ENCODE data around the gene SAMD11. TPM values are rescaled to one million over a fixed set of nuclear protein-coding genes. Genes with fewer than 3 reads are reported as not detected.
A peak's percentile ranks its signal among the peaks of the same experiment; 100 is the strongest.

The SAMD11 gene
- total and polyA plus RNA-seq, 5 experiments from 2014 or later = 0.29 TPM; not detected in 4

DNA sequence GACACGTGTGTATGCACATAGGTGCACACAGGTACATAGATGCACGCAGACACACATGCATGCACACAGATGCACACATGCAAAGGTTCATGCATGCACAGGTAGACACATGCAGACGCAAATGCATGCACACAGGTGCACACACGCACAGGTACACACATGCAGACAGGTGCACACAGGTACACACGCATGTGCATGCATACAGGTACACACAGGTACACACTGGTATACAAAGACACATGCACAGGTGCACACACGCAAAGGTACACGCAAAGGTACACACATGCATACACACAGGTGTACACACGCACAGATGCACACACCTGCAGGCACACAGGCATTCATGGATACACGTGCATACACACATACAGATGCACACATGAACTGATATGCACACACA lies 26.5 kb downstream of the SAMD11 start:
- Mint-ChIP-seq H3K4me1 (peaks cover 3 to 10% (median 7%) of the 10 kb centered on the region in 4 donors), H3K4me3 (no peak overlapping the region), H3K27me3 (no peaks in the 10 kb centered on the region), H3K36me3 (peaks cover 4 to 81% (median 26%) of the 10 kb centered on the region in 3 donors), H3K9me3 (no peaks in the 10 kb centered on the region), H3K27ac (no peak overlapping the region)
- ATAC-seq = no peak
- POLR2A ChIA-PET = no interaction called here
- DNase-seq = no peak

GRCh38 chr1:950881-951280 lies 27.2 kb downstream of the SAMD11 start:
- DNase-seq = no peak
- POLR2A ChIA-PET = interaction anchor here (0.6 kb wide), 1 partner anchor 658 kb away, joined by 3 read pairs; no protein-coding TSS in a partner anchor
- Mint-ChIP-seq H3K27me3 (no peaks in the 10 kb centered on the region), H3K27ac (no peak overlapping the region), H3K36me3 (peaks cover 4 to 80% (median 27%) of the 10 kb centered on the region in 3 donors), H3K4me3 (no peak overlapping the region), H3K9me3 (no peaks in the 10 kb centered on the region), H3K4me1 (peaks cover 5 to 8% (median 7%) of the 10 kb centered on the region in 4 donors)
- ATAC-seq = no peak

GRCh38 chr1:951364-951763 lies 27.6 kb downstream of the SAMD11 start:
- Mint-ChIP-seq H3K4me1 (peaks cover 5 to 8% (median 7%) of the 10 kb centered on the region in 4 donors), H3K27ac (peak overlapping the region in 1 of 10 donors; percentile 56), H3K36me3 (peaks cover 4 to 81% (median 27%) of the 10 kb centered on the region in 3 donors), H3K27me3 (no peaks in the 10 kb centered on the region), H3K9me3 (no peaks in the 10 kb centered on the region), H3K4me3 (no peak overlapping the region)
- ATAC-seq (no peak), DNase-seq (no peak)
- POLR2A ChIA-PET = interaction anchor here (0.6 kb wide), 1 partner anchor 657 kb away, joined by 3 read pairs; no protein-coding TSS in a partner anchor

GRCh38 chr1:952201-952600 lies 28.5 kb downstream of the SAMD11 start:
- no peak for DNase-seq
- H3K9me3 Mint-ChIP-seq = no peaks in the 10 kb centered on the region
- H3K27ac Mint-ChIP-seq = no peak overlapping the region
- no peak overlapping the region for H3K4me3 Mint-ChIP-seq
- POLR2A ChIA-PET = interaction anchor here (1.1 kb wide), 1 partner anchor 11 kb away, joined by 3 read pairs; no protein-coding TSS in a partner anchor
- ATAC-seq = no peak
- H3K27me3 Mint-ChIP-seq = no peaks in the 10 kb centered on the region
- H3K4me1 Mint-ChIP-seq = peaks cover 7 to 12% (median 9%) of the 10 kb centered on the region in 4 donors
- peaks cover 4 to 79% (median 23%) of the 10 kb centered on the region in 3 donors for H3K36me3 Mint-ChIP-seq

DNA sequence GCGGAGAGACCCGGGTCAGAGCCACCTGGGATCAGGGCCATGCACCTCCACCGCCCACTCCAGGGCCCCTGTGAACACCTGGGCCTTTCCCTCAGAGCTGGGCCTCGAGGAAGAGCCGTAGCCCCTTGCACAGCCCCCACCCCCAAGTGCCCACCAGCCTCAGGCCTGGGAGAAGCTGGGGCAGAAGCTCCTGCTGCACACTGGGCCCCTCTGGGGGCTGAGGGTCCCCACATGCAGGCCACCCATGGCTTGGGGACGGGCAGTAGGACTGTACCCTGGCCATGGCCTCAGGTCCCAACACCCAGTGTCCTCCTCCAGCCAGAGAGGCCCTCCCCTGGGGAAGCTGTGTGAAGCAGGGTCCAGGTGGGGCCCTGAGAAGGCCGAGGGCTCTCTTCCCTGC lies 28.9 kb downstream of the SAMD11 start:
- DNase-seq = no peak
- no peak overlapping the region for H3K27ac Mint-ChIP-seq
- no peak for ATAC-seq
- POLR2A ChIA-PET = interaction anchor here (1.1 kb wide), 1 partner anchor 11 kb away, joined by 3 read pairs; no protein-coding TSS in a partner anchor
- H3K9me3 Mint-ChIP-seq = no peaks in the 10 kb centered on the region
- no peaks in the 10 kb centered on the region for H3K27me3 Mint-ChIP-seq
- H3K36me3 Mint-ChIP-seq = peaks cover 4 to 77% (median 21%) of the 10 kb centered on the region in 3 donors
- H3K4me1 Mint-ChIP-seq = peaks cover 10 to 16% (median 13%) of the 10 kb centered on the region in 4 donors
- no peak overlapping the region for H3K4me3 Mint-ChIP-seq

DNA sequence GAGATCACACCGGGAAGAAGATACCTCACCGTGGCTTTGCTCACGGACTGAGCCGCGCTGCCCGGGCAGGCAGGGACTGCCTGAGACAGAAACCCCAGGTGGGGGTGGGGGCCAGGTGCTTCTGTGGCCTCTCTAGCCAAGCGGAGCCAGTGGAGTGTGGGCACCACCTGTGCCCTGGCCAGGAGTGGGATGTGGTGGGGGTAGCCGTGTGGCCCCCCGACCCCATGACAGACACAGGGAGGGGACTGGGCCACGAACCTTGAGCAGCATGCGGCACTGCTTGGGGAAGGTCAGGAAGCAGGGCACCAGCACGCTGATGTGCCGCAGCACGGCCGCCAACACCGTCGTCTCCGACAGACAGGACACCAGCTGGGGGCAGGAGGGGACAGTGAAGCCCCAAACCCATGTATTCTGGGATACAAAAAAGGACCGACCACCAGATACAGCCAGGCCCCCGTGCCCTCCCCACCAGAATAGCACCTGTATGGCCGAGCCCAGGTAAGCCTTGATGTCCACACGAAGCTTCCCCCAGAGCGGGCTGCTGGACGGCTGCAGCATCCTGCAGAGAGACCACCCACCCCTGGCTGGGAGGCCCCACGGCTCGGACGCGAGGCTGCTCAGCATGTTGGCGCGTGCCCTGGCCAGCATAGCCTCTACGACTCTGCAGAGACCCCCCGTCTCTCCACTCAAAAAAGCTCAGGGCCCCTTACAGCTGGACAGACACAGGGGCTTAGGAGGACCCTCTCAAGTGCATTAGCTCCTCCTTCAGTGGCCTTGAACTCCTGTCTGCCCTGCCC lies 30.0 kb downstream of the SAMD11 start:
- H3K9me3 Mint-ChIP-seq = no peaks in the 10 kb centered on the region
- H3K27me3 Mint-ChIP-seq = no peaks in the 10 kb centered on the region
- DNase-seq = no peak
- H3K4me3 Mint-ChIP-seq = peak overlapping the region in 1 of 10 donors; percentile 45
- no peak overlapping the region for H3K27ac Mint-ChIP-seq
- peaks cover 15 to 24% (median 23%) of the 10 kb centered on the region in 4 donors for H3K4me1 Mint-ChIP-seq
- POLR2A ChIA-PET = interaction anchor here (1.4 kb wide), 1 partner anchor 13 kb away, joined by 5 read pairs; no protein-coding TSS in a partner anchor
- no peak for ATAC-seq
- H3K36me3 Mint-ChIP-seq = peaks cover 4 to 74% (median 21%) of the 10 kb centered on the region in 3 donors

DNA sequence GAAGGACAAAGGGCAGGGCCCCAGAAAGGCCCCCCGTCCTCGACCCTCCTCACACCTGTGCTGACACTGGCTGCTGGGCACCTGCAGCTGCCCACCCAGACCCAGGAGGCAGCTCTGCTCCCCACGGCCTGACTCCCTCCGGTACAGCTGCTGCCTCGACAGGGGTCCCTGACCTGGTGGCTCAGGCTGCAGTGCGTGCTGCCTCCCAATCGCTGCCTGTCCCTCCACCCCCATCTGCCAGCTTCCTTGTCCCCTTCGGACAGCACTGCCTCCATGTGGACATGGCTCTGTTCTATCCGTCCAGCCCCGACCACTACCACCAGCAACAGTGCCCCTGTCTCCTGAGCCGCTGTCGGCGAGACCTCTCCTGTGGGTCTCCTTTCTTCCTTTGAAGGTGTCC lies 31.2 kb downstream of the SAMD11 start:
- no peak overlapping the region for H3K4me3 Mint-ChIP-seq
- DNase-seq (no peak), ATAC-seq (no peak)
- H3K9me3 Mint-ChIP-seq = no peaks in the 10 kb centered on the region
- H3K36me3 Mint-ChIP-seq = peaks cover 4 to 63% (median 18%) of the 10 kb centered on the region in 3 donors
- POLR2A ChIA-PET = interaction anchor here (1.4 kb wide), 1 partner anchor 15 kb away, joined by 5 read pairs; no protein-coding TSS in a partner anchor
- H3K27ac Mint-ChIP-seq = no peak overlapping the region
- H3K27me3 Mint-ChIP-seq = no peaks in the 10 kb centered on the region
- H3K4me1 Mint-ChIP-seq = peaks cover 15 to 26% (median 23%) of the 10 kb centered on the region in 4 donors

DNA sequence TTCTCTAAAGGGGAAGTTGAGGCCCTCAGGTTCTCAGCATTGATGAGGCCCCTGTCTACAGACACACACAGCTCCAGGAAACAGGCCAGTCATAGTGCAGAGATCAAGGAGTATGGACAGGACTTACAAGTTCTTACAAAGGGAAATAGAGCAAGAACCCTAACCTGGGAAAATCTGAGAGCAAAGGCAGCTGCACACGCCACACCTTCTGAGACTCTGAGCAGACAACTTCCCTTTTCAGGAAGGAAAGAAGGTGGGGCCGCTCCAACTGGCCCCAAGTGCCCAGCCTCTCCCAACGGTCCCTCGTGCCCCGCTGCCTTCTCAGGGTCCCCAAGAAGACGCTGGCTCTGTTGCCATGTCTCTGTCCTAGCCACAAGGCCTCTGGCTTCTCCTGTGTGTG lies 31.8 kb downstream of the SAMD11 start:
- H3K4me1 Mint-ChIP-seq = peaks cover 15 to 26% (median 20%) of the 10 kb centered on the region in 4 donors
- no peak overlapping the region for H3K27ac Mint-ChIP-seq
- H3K4me3 Mint-ChIP-seq = peak overlapping the region in 2 of 10 donors; percentile 34 to 45
- H3K27me3 Mint-ChIP-seq = no peaks in the 10 kb centered on the region
- H3K9me3 Mint-ChIP-seq = no peaks in the 10 kb centered on the region
- ATAC-seq (no peak), DNase-seq (no peak)
- POLR2A ChIA-PET = no interaction called here
- peaks cover 4 to 60% (median 15%) of the 10 kb centered on the region in 3 donors for H3K36me3 Mint-ChIP-seq

DNA sequence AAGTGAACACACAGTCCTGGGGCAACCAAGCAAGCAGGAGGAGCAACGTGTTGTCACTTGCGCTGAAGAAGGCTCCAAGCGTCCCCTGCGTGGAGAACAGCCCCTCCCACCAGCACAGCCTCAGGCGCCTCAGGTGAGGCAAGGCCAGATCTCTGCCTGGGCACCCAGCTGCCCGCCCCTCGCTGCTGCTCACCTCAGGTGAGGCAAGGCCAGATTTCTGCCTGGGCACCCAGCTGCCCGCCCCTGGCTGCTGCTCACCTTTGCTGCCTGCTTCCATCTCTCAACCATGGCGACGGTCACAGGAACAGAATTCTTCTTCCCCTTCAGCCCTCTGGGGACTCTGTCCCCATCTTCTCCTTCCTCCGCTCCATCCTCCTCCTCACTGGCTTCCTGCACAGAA lies 32.9 kb downstream of the SAMD11 start:
- POLR2A ChIA-PET = interaction anchor here (0.9 kb wide), 1 partner anchor 10 kb away, joined by 3 read pairs; no protein-coding TSS in a partner anchor
- no peak for DNase-seq
- H3K4me3 Mint-ChIP-seq = no peak overlapping the region
- H3K4me1 Mint-ChIP-seq = peaks cover 12 to 26% (median 20%) of the 10 kb centered on the region in 4 donors
- no peak for ATAC-seq
- H3K27ac Mint-ChIP-seq = peak overlapping the region in 1 of 10 donors; percentile 67
- peaks cover 4 to 50% (median 10%) of the 10 kb centered on the region in 3 donors for H3K36me3 Mint-ChIP-seq
- H3K9me3 Mint-ChIP-seq = no peaks in the 10 kb centered on the region
- no peaks in the 10 kb centered on the region for H3K27me3 Mint-ChIP-seq

- H3K36me3 Mint-ChIP-seq = peaks cover 4 to 29% (median 6%) of the 10 kb centered on the region in 3 donors
- no peaks in the 10 kb centered on the region for H3K9me3 Mint-ChIP-seq
- POLR2A ChIA-PET = interaction anchor here (0.9 to 1.8 kb wide), 6 partner anchors 8 to 180 kb away, joined by 3 to 16 read pairs (median 4); partner anchors contain the start of gene ISG15
- no peaks in the 10 kb centered on the region for H3K27me3 Mint-ChIP-seq
- H3K4me3 Mint-ChIP-seq = peak within 1 kb of the TSS; percentile 86 to 94 (median 90)
- peak within 1 kb of the TSS; percentile 67 to 91 (median 87) for H3K27ac Mint-ChIP-seq
- ATAC-seq = peak; percentile 79 to 85
- peaks cover 9 to 26% (median 21%) of the 10 kb centered on the region in 4 donors for H3K4me1 Mint-ChIP-seq
- DNase-seq = peak; percentile 85 to 97 (median 94)
Measured at GRCh38 chr1:958823-959730, 35.4 kb downstream of the SAMD11 start, which contains the start of gene NOC2L. NOC2L (minus strand) TSS chr1:959256; CDS start chr1:959240, 16 bp downstream.

- DNase-seq = peak in 4 of 10 donors; percentile 22 to 46 (median 33)
- H3K27me3 Mint-ChIP-seq = no peaks in the 10 kb centered on the region
- H3K4me3 Mint-ChIP-seq = peak overlapping the region; percentile 62 to 94 (median 90)
- peaks cover 4 to 22% (median 6%) of the 10 kb centered on the region in 3 donors for H3K36me3 Mint-ChIP-seq
- peak; percentile 26 to 37 for ATAC-seq
- POLR2A ChIA-PET = interaction anchor here (1.4 to 1.8 kb wide), 2 partner anchors 18 to 56 kb away, joined by 6 to 16 read pairs; no protein-coding TSS in a partner anchor
- H3K27ac Mint-ChIP-seq = peak overlapping the region in 6 of 10 donors; percentile 5 to 90 (median 72)
- H3K9me3 Mint-ChIP-seq = no peaks in the 10 kb centered on the region
- peaks cover 9 to 24% (median 21%) of the 10 kb centered on the region in 4 donors for H3K4me1 Mint-ChIP-seq
Measured at GRCh38 chr1:959731-960362, 36.1 kb downstream of the SAMD11 start.
